ENCODE measurements around the gene KIF26A.

- TF ChIP-seq, protein P1, sequence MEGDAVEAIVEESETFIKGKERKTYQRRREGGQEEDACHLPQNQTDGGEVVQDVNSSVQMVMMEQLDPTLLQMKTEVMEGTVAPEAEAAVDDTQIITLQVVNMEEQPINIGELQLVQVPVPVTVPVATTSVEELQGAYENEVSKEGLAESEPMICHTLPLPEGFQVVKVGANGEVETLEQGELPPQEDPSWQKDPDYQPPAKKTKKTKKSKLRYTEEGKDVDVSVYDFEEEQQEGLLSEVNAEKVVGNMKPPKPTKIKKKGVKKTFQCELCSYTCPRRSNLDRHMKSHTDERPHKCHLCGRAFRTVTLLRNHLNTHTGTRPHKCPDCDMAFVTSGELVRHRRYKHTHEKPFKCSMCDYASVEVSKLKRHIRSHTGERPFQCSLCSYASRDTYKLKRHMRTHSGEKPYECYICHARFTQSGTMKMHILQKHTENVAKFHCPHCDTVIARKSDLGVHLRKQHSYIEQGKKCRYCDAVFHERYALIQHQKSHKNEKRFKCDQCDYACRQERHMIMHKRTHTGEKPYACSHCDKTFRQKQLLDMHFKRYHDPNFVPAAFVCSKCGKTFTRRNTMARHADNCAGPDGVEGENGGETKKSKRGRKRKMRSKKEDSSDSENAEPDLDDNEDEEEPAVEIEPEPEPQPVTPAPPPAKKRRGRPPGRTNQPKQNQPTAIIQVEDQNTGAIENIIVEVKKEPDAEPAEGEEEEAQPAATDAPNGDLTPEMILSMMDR (IDR thresholded peaks at IDR 0.05), result no peak
- no peak for TF ChIP-seq POLR2A (IDR thresholded peaks at IDR 0.05)
Measured at GRCh38 chr14:104107611-104108569, 30.5 kb upstream of the KIF26A start.

Data from lower leg skin (tissue), 3 donors.